BLaER1 (cell line): ENCODE data around the gene NUP133.
"Not testable (repeated sequence)": the region's sequence is repeated elsewhere in the genome, so short reads cannot be mapped to it uniquely, and the experiment has no call there.

Source experiments
- H3K27ac ChIP-seq: shearing (Covaris generic); formaldehyde crosslinking; 2 replicates; pipeline ENCODE4 v1.8.1; 2022
- H3K27me3 ChIP-seq: shearing (Covaris generic); formaldehyde crosslinking; 2 replicates; pipeline ENCODE4 v1.8.1; 2022
- H3K36me3 ChIP-seq: shearing (Covaris generic); formaldehyde crosslinking; 2 replicates; pipeline ENCODE4 v1.8.1; 2022
- H3K4me1 ChIP-seq: shearing (Covaris generic); formaldehyde crosslinking; 2 replicates; pipeline ENCODE4 v1.8.1; 2022
- H3K4me2 ChIP-seq: shearing (Covaris generic); formaldehyde crosslinking; 2 replicates; pipeline ENCODE4 v1.8.1; 2022
- H3K4me3 ChIP-seq: shearing (Covaris generic); formaldehyde crosslinking; 2 replicates; pipeline ENCODE4 v1.8.1; 2022
- H3K9ac ChIP-seq: shearing (Covaris generic); formaldehyde crosslinking; 2 replicates; pipeline ENCODE4 v1.8.1; 2022
- H3K9me3 ChIP-seq: shearing (Covaris generic); formaldehyde crosslinking; 2 replicates; pipeline ENCODE4 v1.8.1; 2022
- H4K20me1 ChIP-seq: shearing (Covaris generic); formaldehyde crosslinking; 2 replicates; pipeline ENCODE4 v1.8.1; 2022
- Cebpa-rat ChIP-seq: shearing (Covaris generic); IDR thresholded peaks from 2 replicates; pipeline ENCODE4 v1.8.1; 2022

The NUP133 gene

DNA sequence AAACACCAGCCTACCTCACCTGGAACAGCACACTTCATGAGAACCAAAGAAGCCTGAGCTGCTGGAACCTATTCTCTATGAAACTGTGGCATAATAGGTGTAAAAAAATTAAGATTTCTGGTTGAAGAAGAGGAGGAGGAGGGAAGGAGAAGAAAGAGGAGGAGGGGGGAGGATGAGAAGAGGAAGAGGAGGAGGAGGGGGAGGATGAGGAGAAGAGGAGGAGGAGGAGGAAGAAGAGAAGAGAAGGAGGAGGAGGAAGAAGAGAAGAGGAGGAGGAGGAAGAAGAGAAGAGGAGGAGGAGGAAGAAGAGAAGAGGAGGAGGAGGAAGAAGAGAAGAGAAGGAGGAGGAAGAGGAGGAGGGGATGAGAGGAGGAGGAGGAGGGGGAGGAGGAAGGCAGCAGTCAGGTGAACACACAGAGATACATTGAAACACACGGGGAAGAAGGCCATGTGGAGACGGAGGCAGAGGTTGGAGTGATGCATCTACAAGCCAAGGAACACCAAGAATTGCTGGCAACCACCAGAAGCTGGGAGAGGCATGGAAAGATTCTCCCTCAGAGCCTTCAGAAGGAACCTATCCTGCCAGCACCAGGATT is 82.5 kb downstream of the NUP133 start:
- H4K20me1 ChIP-seq, result no peaks in the 10 kb centered on the region
- H3K9ac ChIP-seq, result no peak overlapping the region
- no peaks in the 10 kb centered on the region for H3K27me3 ChIP-seq
- no peak overlapping the region for H3K4me3 ChIP-seq
- H3K4me1 ChIP-seq, result no peaks in the 10 kb centered on the region
- no peak overlapping the region for H3K27ac ChIP-seq
- no peak for TF ChIP-seq Cebpa-rat
- H3K36me3 ChIP-seq, result no peaks in the 10 kb centered on the region
- peaks cover 22% of the 10 kb centered on the region for H3K9me3 ChIP-seq
- no peak overlapping the region for H3K4me2 ChIP-seq

DNA sequence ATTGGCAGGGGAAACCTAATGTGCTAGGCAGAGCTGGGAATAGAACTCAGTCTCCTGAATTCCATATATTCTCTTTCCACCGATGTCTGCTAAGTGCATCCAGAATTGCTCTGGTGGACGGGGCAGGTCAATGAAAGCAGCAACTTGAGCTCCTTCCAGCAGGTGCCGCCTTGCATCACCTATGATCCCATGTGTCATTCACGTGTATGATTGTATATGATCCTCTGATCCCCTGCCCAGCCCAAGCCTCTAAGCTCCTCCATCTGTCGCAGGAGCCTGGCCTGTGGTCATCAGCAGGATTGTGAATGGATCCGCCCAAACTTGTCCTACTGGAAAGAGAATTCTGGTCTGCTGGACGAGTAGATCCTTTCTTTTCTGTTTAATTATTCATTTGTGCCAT is 87.4 kb downstream of the NUP133 start:
- H3K36me3 ChIP-seq, result no peaks in the 10 kb centered on the region
- no peaks in the 10 kb centered on the region for H3K27me3 ChIP-seq
- no peak overlapping the region for H3K4me2 ChIP-seq
- no peaks in the 10 kb centered on the region for H3K4me1 ChIP-seq
- no peaks in the 10 kb centered on the region for H4K20me1 ChIP-seq
- H3K4me3 ChIP-seq, result no peak overlapping the region
- no peak for TF ChIP-seq Cebpa-rat
- H3K9ac ChIP-seq, result no peak overlapping the region
- peaks cover 22% of the 10 kb centered on the region for H3K9me3 ChIP-seq
- no peak overlapping the region for H3K27ac ChIP-seq

DNA sequence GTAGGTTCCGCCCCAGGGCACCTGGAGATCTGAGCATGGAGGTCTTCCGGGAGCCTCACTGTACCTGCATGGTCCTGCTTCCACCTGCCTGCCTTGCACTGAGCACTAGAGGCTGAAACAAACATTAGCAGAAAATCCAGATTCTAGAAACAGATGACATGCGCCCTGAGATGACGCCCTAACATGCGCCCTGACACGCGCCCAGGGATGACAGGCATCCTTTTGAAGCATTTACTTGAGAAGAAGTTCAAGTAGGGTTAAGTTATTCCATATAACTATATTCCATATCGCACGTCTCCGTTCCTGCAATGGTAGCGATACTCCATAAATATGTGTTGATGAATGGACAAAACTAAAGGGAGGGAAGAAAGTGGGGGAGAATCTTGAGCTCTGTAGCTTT is 87.9 kb downstream of the NUP133 start:
- peaks cover 22% of the 10 kb centered on the region for H3K9me3 ChIP-seq

DNA sequence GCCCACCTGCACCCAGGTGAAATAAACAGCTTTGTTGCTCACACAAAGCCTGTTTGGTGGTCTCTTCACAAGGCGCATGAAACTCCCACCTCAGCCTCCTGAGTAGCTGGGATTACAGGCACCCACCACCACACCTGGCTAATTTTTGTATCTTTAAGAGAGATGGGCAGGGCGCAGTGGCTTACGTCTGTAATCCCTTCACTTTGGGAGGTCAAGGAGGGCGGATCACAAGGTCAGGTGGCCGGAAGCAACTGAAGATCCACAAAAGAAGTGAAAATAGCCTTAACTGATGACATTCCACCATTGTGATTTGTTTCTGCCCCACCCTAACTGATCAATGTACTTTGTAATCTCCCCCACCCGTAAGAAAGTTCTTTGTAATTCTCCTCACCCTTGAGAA is 89.6 kb downstream of the NUP133 start:
- H3K9me3 ChIP-seq, H3K27me3 ChIP-seq, H3K36me3 ChIP-seq, H3K4me1 ChIP-seq, H4K20me1 ChIP-seq, H3K4me3 ChIP-seq, H3K27ac ChIP-seq, H3K4me2 ChIP-seq, H3K9ac ChIP-seq: not testable (repeated sequence)

More for the DNA sequence above, 87.9 kb downstream of the NUP133 start:
- Histone ChIP-seq H3K27ac (no peak overlapping the region), H3K4me1 (no peaks in the 10 kb centered on the region), H3K27me3 (no peaks in the 10 kb centered on the region), H3K4me3 (no peak overlapping the region), H4K20me1 (no peaks in the 10 kb centered on the region), H3K4me2 (no peak overlapping the region), H3K36me3 (no peaks in the 10 kb centered on the region), H3K9ac (no peak overlapping the region)
- TF ChIP-seq Cebpa-rat, result no peak

DNA sequence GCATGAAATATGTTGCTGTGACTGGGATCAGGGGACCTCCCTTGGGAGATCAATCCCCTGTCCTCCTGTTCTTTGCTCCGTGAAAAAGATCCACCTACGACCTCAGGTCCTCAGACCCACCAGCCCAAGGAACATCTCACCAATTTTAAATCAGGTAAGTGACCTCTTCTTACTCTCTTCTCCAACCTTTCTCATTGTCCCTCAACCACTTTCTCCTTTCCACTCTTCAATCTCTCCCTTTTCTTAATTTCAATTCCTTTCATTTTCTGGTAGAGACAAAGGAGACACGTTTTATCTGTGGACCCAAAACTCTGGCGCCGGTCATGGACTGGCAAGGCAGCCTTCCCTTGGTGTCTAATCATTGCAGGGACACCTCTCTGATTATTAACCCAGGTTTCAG is 95.3 kb downstream of the NUP133 start:
- Histone ChIP-seq H3K27me3 (peaks cover 18% of the 10 kb centered on the region), H3K4me1 (peaks cover 19% of the 10 kb centered on the region)
- H3K4me2 ChIP-seq, H3K36me3 ChIP-seq, H3K27ac ChIP-seq, H4K20me1 ChIP-seq, H3K9me3 ChIP-seq, H3K4me3 ChIP-seq, H3K9ac ChIP-seq: not testable (repeated sequence)

DNA sequence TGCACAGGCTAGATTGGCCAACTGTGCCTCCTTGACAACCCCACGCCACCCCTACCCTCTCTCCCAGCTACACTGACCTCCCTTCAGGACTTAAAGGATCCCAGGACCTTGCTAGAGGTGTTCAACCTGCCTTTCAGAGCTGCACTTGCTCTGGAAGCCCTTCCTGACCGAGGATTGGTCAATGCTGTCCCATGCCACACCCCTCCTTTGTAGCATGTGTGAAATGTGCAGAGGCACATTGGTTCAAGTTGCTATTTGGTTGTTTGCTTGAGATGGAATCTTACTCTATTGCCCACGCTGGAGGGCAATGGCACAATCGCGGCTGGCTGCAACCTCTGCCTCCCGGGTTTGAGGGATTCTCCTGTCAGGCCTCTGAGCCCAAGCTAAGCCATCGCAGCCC is 96.1 kb downstream of the NUP133 start:
- no peak for TF ChIP-seq Cebpa-rat
- Histone ChIP-seq H3K9me3 (no peaks in the 10 kb centered on the region), H3K4me2 (no peak overlapping the region), H3K27ac (no peak overlapping the region), H3K27me3 (peaks cover 26% of the 10 kb centered on the region), H4K20me1 (no peaks in the 10 kb centered on the region), H3K4me1 (peaks cover 27% of the 10 kb centered on the region), H3K9ac (no peak overlapping the region), H3K36me3 (no peaks in the 10 kb centered on the region), H3K4me3 (no peak overlapping the region)

DNA sequence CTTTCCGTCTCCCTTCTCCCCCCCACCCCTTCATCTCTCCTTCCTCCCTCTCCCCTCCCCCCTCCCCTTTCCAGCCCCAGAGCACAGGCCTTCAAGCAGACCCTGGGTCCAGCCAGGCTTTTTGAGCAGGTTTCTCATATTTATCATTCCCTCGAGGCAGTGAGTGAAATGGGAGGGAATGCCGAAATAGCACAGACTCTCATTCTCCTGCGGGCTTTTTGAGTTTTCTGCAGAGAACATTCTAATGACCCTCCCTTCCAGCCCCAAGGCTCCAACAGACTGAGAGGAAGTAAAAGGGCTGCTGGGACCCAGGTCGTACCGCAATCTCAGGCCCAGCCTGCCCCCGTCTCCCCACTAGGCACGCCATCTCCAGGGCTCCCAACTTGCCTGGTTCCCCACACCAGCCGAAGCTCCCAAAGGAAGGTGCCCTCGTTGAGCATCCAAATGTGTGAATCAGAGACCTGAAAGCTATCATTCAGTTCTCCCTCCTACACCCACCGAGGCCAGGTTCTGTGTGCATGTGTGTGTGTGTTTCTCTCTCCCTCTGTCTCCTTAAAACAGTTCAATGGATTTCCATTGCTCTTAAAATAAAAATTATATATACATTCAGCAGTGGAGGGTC is 96.6 kb downstream of the NUP133 start:
- Histone ChIP-seq H3K27me3 (peaks cover 31% of the 10 kb centered on the region), H3K9ac (no peak overlapping the region), H3K4me1 (peaks cover 29% of the 10 kb centered on the region), H3K4me2 (no peak overlapping the region), H4K20me1 (no peaks in the 10 kb centered on the region), H3K9me3 (no peaks in the 10 kb centered on the region), H3K4me3 (no peak overlapping the region), H3K36me3 (no peaks in the 10 kb centered on the region), H3K27ac (no peak overlapping the region)
- no peak for TF ChIP-seq Cebpa-rat

DNA sequence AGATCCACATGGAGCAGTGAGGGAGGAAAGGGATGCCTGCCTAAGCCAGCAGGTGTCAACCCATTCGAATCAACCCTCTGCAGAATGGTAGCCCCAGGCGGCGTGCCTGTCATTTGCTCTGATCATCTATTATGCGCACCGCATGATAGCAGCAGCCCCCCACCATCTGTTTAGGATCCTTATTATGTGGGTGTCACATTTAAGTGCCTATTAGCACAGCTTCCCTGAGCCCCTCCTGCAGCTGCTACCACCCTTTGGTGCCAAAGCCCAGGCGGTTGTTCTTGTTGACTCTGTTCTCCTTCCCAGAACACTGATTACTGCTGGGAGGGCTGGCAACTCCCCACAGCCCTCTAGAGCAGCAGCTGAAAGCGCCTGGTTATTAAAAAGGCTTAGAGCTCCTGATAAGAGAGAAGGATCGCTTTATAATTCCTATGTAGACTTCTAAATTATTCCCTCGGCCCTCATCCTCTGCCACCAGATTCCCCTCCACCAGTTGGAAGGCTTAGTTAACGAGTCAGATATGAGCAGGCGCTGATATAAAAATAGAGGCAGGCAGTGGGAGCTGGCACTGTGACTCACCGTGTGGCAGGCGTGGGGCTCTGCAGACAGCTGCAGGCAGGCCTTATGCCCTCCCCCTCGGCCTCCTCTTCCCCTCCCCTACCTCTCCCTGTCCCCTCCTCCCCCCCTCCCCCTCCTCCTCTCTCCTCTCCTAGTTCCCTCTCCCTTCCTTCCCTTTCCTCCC is 97.3 kb downstream of the NUP133 start:
- peaks cover 38% of the 10 kb centered on the region for H3K27me3 ChIP-seq
- H3K27ac ChIP-seq, result 0 out of 2 replicates have a peak overlapping the region, but pooled peaks have one; percentile 4
- no peaks in the 10 kb centered on the region for H3K36me3 ChIP-seq
- H3K9ac ChIP-seq, result no peak overlapping the region; the same call in 1 of the 2 replicates
- no peak for TF ChIP-seq Cebpa-rat
- H3K9me3 ChIP-seq, result no peaks in the 10 kb centered on the region
- no peaks in the 10 kb centered on the region for H4K20me1 ChIP-seq
- peaks cover 29% of the 10 kb centered on the region for H3K4me1 ChIP-seq
- peak overlapping the region; percentile 79 for H3K4me2 ChIP-seq
- no peak overlapping the region for H3K4me3 ChIP-seq

DNA sequence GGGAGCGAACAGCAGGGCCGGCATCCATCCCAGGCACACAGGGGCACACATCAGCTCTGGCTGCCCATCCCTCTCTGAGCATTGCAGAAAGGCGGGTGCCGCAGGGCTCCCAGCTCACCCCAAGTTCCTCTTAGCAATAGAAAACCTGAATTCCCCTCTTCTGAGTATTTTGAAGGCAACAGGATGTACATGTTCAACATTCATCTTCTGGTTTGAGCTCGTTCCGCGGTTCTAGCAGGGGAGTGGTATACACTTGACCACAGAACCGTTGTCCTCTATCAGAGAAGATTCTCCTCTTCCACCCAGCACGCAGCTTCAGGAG is 97.8 kb downstream of the NUP133 start:
- TF ChIP-seq Cebpa-rat, result no peak
- H3K36me3 ChIP-seq, result no peaks in the 10 kb centered on the region

DNA sequence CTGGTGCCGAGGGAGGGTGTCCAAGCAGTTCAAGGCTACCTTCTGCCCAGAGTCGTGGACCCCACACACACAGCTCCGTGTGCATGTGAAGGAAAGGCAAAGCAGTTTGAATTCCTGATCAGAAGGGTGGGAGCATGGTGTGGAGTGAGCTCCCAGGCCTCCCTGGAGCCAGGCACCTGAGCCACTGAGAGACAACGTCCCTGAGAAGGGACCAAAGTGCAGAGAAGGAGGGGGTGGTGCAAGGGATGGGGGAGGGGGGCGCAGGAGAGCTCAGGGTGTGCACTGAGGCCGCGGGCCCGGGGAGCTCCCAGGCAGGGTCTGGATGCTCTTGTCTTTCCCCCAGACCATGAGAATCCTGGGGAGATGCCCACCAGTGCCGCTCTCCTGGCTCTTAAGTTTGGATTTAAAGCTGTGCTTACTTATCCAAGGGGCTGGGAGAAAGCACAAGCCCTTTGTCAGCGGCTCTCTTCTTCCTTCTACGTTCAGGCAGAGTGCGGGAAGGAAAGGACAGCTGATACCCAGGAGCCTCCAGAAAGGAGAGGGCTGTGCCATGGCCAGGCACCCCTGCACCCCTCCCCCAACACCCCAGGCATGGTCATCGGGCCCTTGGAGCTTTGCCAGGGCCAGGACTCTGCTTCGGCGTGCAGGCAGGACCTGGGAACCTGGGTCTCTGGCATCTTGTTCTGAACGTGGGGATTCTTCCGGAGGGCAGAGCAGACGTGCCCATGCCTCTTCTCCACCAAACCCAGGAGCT is 98.3 kb downstream of the NUP133 start:
- H4K20me1 ChIP-seq, result no peaks in the 10 kb centered on the region
- H3K36me3 ChIP-seq, result no peaks in the 10 kb centered on the region

More for the DNA sequence above, 97.8 kb downstream of the NUP133 start:
- H3K4me1 ChIP-seq, result peaks cover 29% of the 10 kb centered on the region
- no peak overlapping the region for H3K4me3 ChIP-seq
- no peaks in the 10 kb centered on the region for H4K20me1 ChIP-seq
- H3K9ac ChIP-seq, result no peak overlapping the region; the same call in 1 of the 2 replicates
- H3K9me3 ChIP-seq, result no peaks in the 10 kb centered on the region
- peak overlapping the region; percentile 79 for H3K4me2 ChIP-seq
- H3K27ac ChIP-seq, result no peak overlapping the region
- peaks cover 42% of the 10 kb centered on the region for H3K27me3 ChIP-seq

More for the DNA sequence above, 98.3 kb downstream of the NUP133 start:
- Histone ChIP-seq H3K9me3 (no peaks in the 10 kb centered on the region), H3K4me3 (no peak overlapping the region), H3K9ac (no peak overlapping the region), H3K4me1 (peaks cover 29% of the 10 kb centered on the region), H3K4me2 (peak overlapping the region; percentile 79), H3K27ac (no peak overlapping the region), H3K27me3 (peaks cover 42% of the 10 kb centered on the region)
- TF ChIP-seq Cebpa-rat, result no peak
